Measurements from ENCODE around the gene HES5. TPM values are rescaled to one million over a fixed set of nuclear protein-coding genes. Genes with fewer than 3 reads are reported as not detected.

HES5 gene
- total RNA-seq, 1 experiment from 2014 or later = 0.84 TPM

DNA sequence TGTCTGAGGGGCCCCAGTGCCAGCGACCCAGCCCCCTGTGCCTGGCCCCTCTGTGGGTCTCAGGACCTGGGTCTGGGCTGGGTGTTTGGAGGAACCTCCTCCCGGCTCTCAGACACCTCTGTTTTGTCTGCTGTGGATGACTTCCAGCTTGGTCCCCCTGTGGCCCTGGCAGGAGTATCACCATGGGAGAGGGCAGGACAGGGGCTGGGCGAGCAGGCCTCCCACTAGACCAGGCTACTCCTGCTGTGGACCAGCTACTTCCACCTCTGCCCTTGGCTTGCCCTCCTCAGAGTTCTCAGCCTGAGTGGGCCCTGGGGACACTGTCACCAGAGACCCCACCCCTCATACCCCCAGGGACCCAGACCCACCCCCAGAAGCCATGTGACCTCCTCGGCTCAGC, 32.2 kb downstream of the HES5 start:
- TF ChIP-seq, protein P1, sequence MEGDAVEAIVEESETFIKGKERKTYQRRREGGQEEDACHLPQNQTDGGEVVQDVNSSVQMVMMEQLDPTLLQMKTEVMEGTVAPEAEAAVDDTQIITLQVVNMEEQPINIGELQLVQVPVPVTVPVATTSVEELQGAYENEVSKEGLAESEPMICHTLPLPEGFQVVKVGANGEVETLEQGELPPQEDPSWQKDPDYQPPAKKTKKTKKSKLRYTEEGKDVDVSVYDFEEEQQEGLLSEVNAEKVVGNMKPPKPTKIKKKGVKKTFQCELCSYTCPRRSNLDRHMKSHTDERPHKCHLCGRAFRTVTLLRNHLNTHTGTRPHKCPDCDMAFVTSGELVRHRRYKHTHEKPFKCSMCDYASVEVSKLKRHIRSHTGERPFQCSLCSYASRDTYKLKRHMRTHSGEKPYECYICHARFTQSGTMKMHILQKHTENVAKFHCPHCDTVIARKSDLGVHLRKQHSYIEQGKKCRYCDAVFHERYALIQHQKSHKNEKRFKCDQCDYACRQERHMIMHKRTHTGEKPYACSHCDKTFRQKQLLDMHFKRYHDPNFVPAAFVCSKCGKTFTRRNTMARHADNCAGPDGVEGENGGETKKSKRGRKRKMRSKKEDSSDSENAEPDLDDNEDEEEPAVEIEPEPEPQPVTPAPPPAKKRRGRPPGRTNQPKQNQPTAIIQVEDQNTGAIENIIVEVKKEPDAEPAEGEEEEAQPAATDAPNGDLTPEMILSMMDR (conservative IDR thresholded peaks at IDR 0.05; ENCODE audit: low read depth, low read length) = no peak
- TF ChIP-seq EZH2phosphoT487 (IDR thresholded peaks at IDR 0.05; ENCODE audit: borderline replicate concordance, low read length) (no peak), EZH2 (IDR thresholded peaks at IDR 0.05; ENCODE audit: low read length, unreplicated experiment) (no peak)
- Histone ChIP-seq H3K9ac (ENCODE audit: low read length) (no peak overlapping the region), H3K79me2 (ENCODE audit: low read length) (no peaks in the 10 kb centered on the region), H3K36me3 (ENCODE audit: low read depth, low read length) (no peaks in the 10 kb centered on the region), H3K9me2 (replicated peaks; ENCODE audit: low read length) (no peaks in the 10 kb centered on the region), H3K27ac (ENCODE audit: low read length) (no peak overlapping the region), H3K4me1 (ENCODE audit: insufficient read depth, low read length) (peaks cover 30% of the 10 kb centered on the region), H2AFZ (ENCODE audit: low read length) (no peak overlapping the region), H3K9me3 (ENCODE audit: low read length) (no peaks in the 10 kb centered on the region), H3F3A (ENCODE audit: low read length, unreplicated experiment) (no peaks in the 10 kb centered on the region), H4K20me1 (ENCODE audit: low read length) (no peaks in the 10 kb centered on the region), H3K4me3 (ENCODE audit: low read length) (no peak overlapping the region), H3K27me3 (ENCODE audit: low read length) (no peaks in the 10 kb centered on the region), H3K4me2 (ENCODE audit: low read length) (no peak overlapping the region)
- POLR2A ChIA-PET (ENCODE audit: unreplicated experiment) = interaction anchor here (0.7 kb wide), 1 partner anchor 56 kb away, joined by 10 read pairs; no protein-coding TSS in a partner anchor
- CTCF ChIA-PET = no interaction called here
- BruUV-seq (replicated peaks) = no TSS peak
- no peak for DNase-seq
- intact Hi-C loops (cut with micrococcal nuclease) = no loop called here
- ATAC-seq = no peak

DNA sequence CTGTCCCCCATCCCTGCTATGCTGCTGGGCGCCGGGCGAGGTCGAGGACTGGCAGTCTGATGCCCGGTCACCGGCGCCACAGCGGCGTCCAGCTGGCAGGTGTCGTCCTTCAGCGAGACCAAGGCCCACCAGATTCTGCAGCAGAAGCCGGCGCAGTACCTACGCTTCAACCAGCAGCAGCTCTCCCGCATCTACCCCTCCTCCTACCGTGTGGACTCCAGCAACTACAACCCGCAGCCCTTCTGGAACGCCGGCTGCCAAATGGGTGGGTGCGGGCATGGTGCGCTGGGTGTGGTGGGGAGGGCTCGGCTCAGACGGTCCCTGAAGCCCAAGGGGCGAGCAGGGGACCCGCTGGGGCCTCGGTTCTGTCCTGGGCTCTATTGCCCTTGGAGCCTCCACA, 33.3 kb downstream of the HES5 start:
- Histone ChIP-seq H3F3A (ENCODE audit: low read length, unreplicated experiment) (no peaks in the 10 kb centered on the region), H4K20me1 (ENCODE audit: low read length) (no peaks in the 10 kb centered on the region), H3K9me2 (replicated peaks; ENCODE audit: low read length) (no peaks in the 10 kb centered on the region), H3K4me1 (ENCODE audit: insufficient read depth, low read length) (peaks cover 30% of the 10 kb centered on the region), H3K9me3 (ENCODE audit: low read length) (no peaks in the 10 kb centered on the region), H2AFZ (ENCODE audit: low read length) (no peak overlapping the region), H3K27me3 (ENCODE audit: low read length) (no peaks in the 10 kb centered on the region), H3K36me3 (ENCODE audit: low read depth, low read length) (no peaks in the 10 kb centered on the region), H3K9ac (ENCODE audit: low read length) (no peak overlapping the region), H3K79me2 (ENCODE audit: low read length) (no peaks in the 10 kb centered on the region), H3K4me2 (ENCODE audit: low read length) (no peak overlapping the region), H3K27ac (ENCODE audit: low read length) (no peak overlapping the region), H3K4me3 (ENCODE audit: low read length) (no peak overlapping the region)
- ATAC-seq (no peak), DNase-seq (no peak)
- BruUV-seq (replicated peaks) = no TSS peak
- no peak for TF ChIP-seq EZH2 (IDR thresholded peaks at IDR 0.05; ENCODE audit: low read length, unreplicated experiment)
- no peak for TF ChIP-seq EZH2phosphoT487 (IDR thresholded peaks at IDR 0.05; ENCODE audit: borderline replicate concordance, low read length)
- TF ChIP-seq, protein P1 (conservative IDR thresholded peaks at IDR 0.05; ENCODE audit: low read depth, low read length) = no peak
- ChIA-PET POLR2A (ENCODE audit: unreplicated experiment) (no interaction called here), CTCF (no interaction called here)
- intact Hi-C loops (cut with micrococcal nuclease) = no loop called here

DNA sequence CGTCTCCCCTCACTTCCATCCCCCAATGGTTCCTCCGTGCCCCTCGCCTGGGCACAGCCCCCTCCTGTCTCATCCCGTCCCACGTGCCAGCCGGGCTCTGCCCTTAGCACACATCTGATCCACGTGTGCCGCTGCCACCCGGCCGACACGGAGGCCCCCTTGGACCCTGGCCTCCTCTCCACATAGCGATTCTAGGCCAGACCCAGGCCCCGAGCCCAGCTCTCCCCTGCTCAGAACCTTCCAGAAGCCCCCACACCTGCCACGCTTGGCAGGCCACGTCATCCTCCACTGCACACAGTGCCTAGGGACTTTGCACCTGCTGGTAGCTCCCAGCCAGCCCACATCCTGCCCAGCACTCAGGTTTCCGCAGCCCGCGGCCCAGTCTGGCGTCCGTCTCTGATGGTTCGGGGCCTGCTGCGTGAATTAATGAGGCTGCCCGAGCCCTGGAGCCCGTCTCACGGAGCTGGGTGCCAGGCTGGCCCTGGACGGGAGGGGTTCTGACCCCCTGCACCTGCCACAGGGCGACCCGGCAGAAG, 33.9 kb downstream of the HES5 start:
- Histone ChIP-seq H3K36me3 (ENCODE audit: low read depth, low read length) (no peaks in the 10 kb centered on the region), H3K4me1 (ENCODE audit: insufficient read depth, low read length) (peaks cover 30% of the 10 kb centered on the region), H3K27ac (ENCODE audit: low read length) (no peak overlapping the region), H3K9me3 (ENCODE audit: low read length) (no peaks in the 10 kb centered on the region), H3K9me2 (replicated peaks; ENCODE audit: low read length) (no peaks in the 10 kb centered on the region), H3K79me2 (ENCODE audit: low read length) (no peaks in the 10 kb centered on the region), H3K27me3 (ENCODE audit: low read length) (no peaks in the 10 kb centered on the region), H3K4me2 (ENCODE audit: low read length) (no peak overlapping the region), H4K20me1 (ENCODE audit: low read length) (no peaks in the 10 kb centered on the region), H2AFZ (ENCODE audit: low read length) (no peak overlapping the region), H3F3A (ENCODE audit: low read length, unreplicated experiment) (no peaks in the 10 kb centered on the region), H3K4me3 (ENCODE audit: low read length) (no peak overlapping the region), H3K9ac (ENCODE audit: low read length) (no peak overlapping the region)
- TF ChIP-seq EZH2phosphoT487 (IDR thresholded peaks at IDR 0.05; ENCODE audit: borderline replicate concordance, low read length) = no peak
- no peak for TF ChIP-seq EZH2 (IDR thresholded peaks at IDR 0.05; ENCODE audit: low read length, unreplicated experiment)
- TF ChIP-seq, protein P1 (conservative IDR thresholded peaks at IDR 0.05; ENCODE audit: low read depth, low read length) = no peak
- DNase-seq = no peak
- POLR2A ChIA-PET (ENCODE audit: unreplicated experiment) = no interaction called here
- no peak for ATAC-seq
- intact Hi-C loops (cut with micrococcal nuclease) = no loop called here
- CTCF ChIA-PET = no interaction called here
- no TSS peak for BruUV-seq (replicated peaks)
